ENCODE results near the gene DNAJC9.

DNAJC9 gene

DNA sequence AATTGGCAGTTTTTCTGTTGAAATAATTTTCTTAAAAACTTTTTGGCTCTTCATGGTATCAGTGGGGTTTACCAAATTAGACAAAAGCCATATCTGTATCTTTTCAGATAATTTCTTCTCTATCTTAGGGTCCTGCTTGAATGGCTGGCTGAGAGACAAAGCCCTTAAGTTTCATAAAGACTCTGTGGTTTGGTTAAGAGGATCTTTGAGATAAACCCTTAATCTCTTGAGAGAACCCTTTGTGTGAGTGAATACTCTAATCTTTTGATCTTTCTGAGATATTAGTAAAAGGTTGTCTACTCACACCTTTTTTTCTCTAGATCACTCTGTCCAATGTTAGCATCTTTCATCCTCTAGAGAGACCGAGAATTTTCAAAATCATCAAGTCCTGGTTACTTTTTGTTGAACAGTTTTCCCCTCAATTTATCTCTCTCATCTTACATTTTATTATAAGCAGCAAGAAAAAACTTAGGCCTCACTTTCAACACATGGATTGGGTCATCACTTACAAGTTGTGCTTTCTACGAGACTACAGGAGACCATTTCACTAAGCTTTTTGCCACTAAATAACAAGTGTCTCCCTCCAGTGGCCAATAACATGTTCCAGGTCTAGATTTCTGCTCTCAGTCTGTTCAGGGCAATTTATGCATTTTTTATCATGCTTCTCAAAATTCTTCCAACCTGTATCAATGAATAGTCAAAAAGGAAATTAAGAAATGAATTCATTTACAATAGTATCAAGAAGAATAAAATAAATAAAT is 28.4 kb downstream of the DNAJC9 start:
- peaks cover 17% of the 10 kb centered on the region for H3K36me3 ChIP-seq (ENCODE audit: control insufficient read depth, low read length)
- H4K20me1 ChIP-seq (ENCODE audit: control insufficient read depth, insufficient read depth, low read depth, low read length): no peaks in the 10 kb centered on the region
- H3K4me1 ChIP-seq (ENCODE audit: control insufficient read depth, low read length): no peaks in the 10 kb centered on the region
- TF ChIP-seq, protein P1, sequence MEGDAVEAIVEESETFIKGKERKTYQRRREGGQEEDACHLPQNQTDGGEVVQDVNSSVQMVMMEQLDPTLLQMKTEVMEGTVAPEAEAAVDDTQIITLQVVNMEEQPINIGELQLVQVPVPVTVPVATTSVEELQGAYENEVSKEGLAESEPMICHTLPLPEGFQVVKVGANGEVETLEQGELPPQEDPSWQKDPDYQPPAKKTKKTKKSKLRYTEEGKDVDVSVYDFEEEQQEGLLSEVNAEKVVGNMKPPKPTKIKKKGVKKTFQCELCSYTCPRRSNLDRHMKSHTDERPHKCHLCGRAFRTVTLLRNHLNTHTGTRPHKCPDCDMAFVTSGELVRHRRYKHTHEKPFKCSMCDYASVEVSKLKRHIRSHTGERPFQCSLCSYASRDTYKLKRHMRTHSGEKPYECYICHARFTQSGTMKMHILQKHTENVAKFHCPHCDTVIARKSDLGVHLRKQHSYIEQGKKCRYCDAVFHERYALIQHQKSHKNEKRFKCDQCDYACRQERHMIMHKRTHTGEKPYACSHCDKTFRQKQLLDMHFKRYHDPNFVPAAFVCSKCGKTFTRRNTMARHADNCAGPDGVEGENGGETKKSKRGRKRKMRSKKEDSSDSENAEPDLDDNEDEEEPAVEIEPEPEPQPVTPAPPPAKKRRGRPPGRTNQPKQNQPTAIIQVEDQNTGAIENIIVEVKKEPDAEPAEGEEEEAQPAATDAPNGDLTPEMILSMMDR (IDR thresholded peaks at IDR 0.05; ENCODE audit: low read depth, low read length, poor library complexity, severe bottlenecking): peak; percentile 63
- TF ChIP-seq EZH2phosphoT487 (IDR thresholded peaks at IDR 0.05; ENCODE audit: borderline replicate concordance, low read length): no peak
- no peaks in the 10 kb centered on the region for H3K27me3 ChIP-seq (ENCODE audit: control insufficient read depth, low read length)
- H3K9me3 ChIP-seq (ENCODE audit: control insufficient read depth, insufficient read depth, low read length): no peaks in the 10 kb centered on the region
- H3K27ac ChIP-seq (ENCODE audit: low read depth, low read length): no peak overlapping the region
- no peaks in the 10 kb centered on the region for H3F3A ChIP-seq (ENCODE audit: control insufficient read depth, insufficient read depth)
- H3K4me2 ChIP-seq (ENCODE audit: low read length): no peak overlapping the region
- no peak overlapping the region for H3K4me3 ChIP-seq (ENCODE audit: low read length)
- no peaks in the 10 kb centered on the region for H3K9me2 ChIP-seq (replicated peaks; ENCODE audit: control insufficient read depth, low read length)
- H3K79me2 ChIP-seq (ENCODE audit: control insufficient read depth, low read length): no peaks in the 10 kb centered on the region

DNA sequence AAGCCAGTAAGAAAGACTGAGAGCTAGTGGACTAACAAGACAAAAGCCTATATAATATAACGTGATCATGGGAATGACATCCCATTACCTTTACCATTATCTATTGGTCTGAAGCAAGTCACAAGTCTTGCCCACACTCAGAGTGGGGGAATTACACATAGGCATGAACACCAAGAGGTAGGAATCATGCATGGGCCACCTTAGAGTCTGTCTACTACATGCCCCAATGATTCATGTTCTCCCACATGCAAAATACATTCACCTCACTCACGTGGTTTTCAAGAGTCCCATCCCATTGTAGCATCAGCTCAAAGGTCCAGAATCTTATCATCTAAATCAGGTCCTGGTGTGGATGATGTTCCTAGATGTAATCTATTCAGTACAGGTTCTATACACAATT is 29.4 kb downstream of the DNAJC9 start:
- TF ChIP-seq EZH2phosphoT487 (IDR thresholded peaks at IDR 0.05; ENCODE audit: borderline replicate concordance, low read length): no peak
- TF ChIP-seq, protein P1 (IDR thresholded peaks at IDR 0.05; ENCODE audit: low read depth, low read length, poor library complexity, severe bottlenecking): no peak
- Histone ChIP-seq H4K20me1 (ENCODE audit: control insufficient read depth, insufficient read depth, low read depth, low read length) (no peaks in the 10 kb centered on the region), H3K27me3 (ENCODE audit: control insufficient read depth, low read length) (no peaks in the 10 kb centered on the region), H3K4me2 (ENCODE audit: low read length) (no peak overlapping the region), H3K79me2 (ENCODE audit: control insufficient read depth, low read length) (no peaks in the 10 kb centered on the region), H3K36me3 (ENCODE audit: control insufficient read depth, low read length) (peaks cover 17% of the 10 kb centered on the region), H3K4me3 (ENCODE audit: low read length) (no peak overlapping the region), H3K27ac (ENCODE audit: low read depth, low read length) (no peak overlapping the region), H3K4me1 (ENCODE audit: control insufficient read depth, low read length) (no peaks in the 10 kb centered on the region), H3F3A (ENCODE audit: control insufficient read depth, insufficient read depth) (no peaks in the 10 kb centered on the region), H3K9me2 (replicated peaks; ENCODE audit: control insufficient read depth, low read length) (no peaks in the 10 kb centered on the region), H3K9me3 (ENCODE audit: control insufficient read depth, insufficient read depth, low read length) (no peaks in the 10 kb centered on the region)

DNA sequence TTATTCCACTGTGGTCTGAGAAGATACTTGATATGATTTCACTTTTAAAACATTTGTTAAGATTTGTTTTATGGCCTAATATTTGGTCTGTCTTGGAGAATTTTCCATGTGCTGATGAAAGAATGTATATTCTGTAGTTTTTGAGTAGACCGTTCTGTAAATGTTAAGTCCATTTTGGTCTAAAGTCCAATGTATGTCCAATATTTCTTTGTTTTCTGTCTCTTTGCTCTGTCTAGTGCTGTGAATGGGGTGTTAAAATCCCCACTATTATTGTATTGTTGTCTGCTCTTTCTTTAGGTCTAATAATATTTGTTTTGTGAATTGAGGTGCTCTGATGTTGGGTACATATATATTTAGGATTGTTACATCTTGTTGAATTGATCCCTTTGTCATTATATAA is 31.3 kb downstream of the DNAJC9 start:
- Histone ChIP-seq H3K36me3 (ENCODE audit: control insufficient read depth, low read length) (peaks cover 17% of the 10 kb centered on the region), H3F3A (ENCODE audit: control insufficient read depth, insufficient read depth) (no peaks in the 10 kb centered on the region), H4K20me1 (ENCODE audit: control insufficient read depth, insufficient read depth, low read depth, low read length) (no peaks in the 10 kb centered on the region), H3K27ac (ENCODE audit: low read depth, low read length) (no peak overlapping the region), H3K4me1 (ENCODE audit: control insufficient read depth, low read length) (no peaks in the 10 kb centered on the region), H3K9me3 (ENCODE audit: control insufficient read depth, insufficient read depth, low read length) (no peaks in the 10 kb centered on the region), H3K4me2 (ENCODE audit: low read length) (no peak overlapping the region), H3K4me3 (ENCODE audit: low read length) (no peak overlapping the region), H3K79me2 (ENCODE audit: control insufficient read depth, low read length) (no peaks in the 10 kb centered on the region), H3K9me2 (replicated peaks; ENCODE audit: control insufficient read depth, low read length) (no peaks in the 10 kb centered on the region), H3K27me3 (ENCODE audit: control insufficient read depth, low read length) (no peaks in the 10 kb centered on the region)
- TF ChIP-seq, protein P1 (IDR thresholded peaks at IDR 0.05; ENCODE audit: low read depth, low read length, poor library complexity, severe bottlenecking): no peak
- TF ChIP-seq EZH2phosphoT487 (IDR thresholded peaks at IDR 0.05; ENCODE audit: borderline replicate concordance, low read length): no peak

Measured in DOHH2 (cell line).